B cell (primary cell): ENCODE results near the gene PKNOX2. TPM values are rescaled to one million over a fixed set of nuclear protein-coding genes. Genes with fewer than 3 reads are reported as not detected.

Experiments used
- ATAC-seq: fragments of 200-7000 bp; cut with Tn5 transposase; one replicate; pipeline ENCODE4 v1.10.0; 2021; ENCODE audit warnings: low read depth, mild to moderate bottlenecking, moderate number of reproducible peaks, moderate library complexity
- CTCF ChIA-PET: fragments of 350-600 bp; sonication (Branson Sonifier 250); formaldehyde crosslinking; loops from one replicate; lab custom pipeline; 2021; ENCODE audit warnings: antibody characterized with exemption, inconsistent platforms; lab: Charles Lee
- POLR2A ChIA-PET: fragments of 350-600 bp; sonication (Branson Sonifier 250); formaldehyde crosslinking; loops from one replicate; lab custom pipeline; 2021; ENCODE audit warnings: antibody characterized with exemption; lab: Charles Lee
- DNase-seq: peaks from one replicate; pipeline ENCODE4 v3.0.0; 2013
- H2AFZ ChIP-seq: 2 replicates; pipeline ENCODE4 v1.6.1; 2012; ENCODE audit warnings: mild to moderate bottlenecking, low read depth, low read length; ENCODE audit not compliant: insufficient read depth, poor library complexity, severe bottlenecking
- H3K27ac ChIP-seq, 2 donors: 1 replicate in 1 of 2; 2 replicates in 1 of 2; pipeline ENCODE4 v1.5.1; 2012 to 2013; ENCODE audit warnings: low read length in 2 of 2, mild to moderate bottlenecking in 2 of 2, moderate library complexity in 1 of 2
- H3K27me3 ChIP-seq, 4 experiments: fragments of 200-600 bp in 1 of 4; sonication (generic) in 1 of 4; replicated peaks in 1 of 4; 1 replicate in 2 of 4; 2 replicates in 2 of 4; pipeline versions ENCODE4 v1.6.1 to v1.7.0; 2013 to 2016; ENCODE audit warnings: low read length in 3 of 4, mild to moderate bottlenecking in 2 of 4, mixed read lengths in 1 of 4, moderate library complexity in 1 of 4; ENCODE audit not compliant: insufficient read depth in 4 of 4, control insufficient read depth in 3 of 4; ENCODE audit errors: control extremely low read depth in 1 of 4
- H3K36me3 ChIP-seq, 2 experiments: replicated peaks in 1 of 2; 1 replicate in 1 of 2; 2 replicates in 1 of 2; pipeline versions ENCODE4 v1.6.1 to v1.7.1; 2013; ENCODE audit warnings: low read length in 1 of 2; ENCODE audit not compliant: insufficient read depth in 2 of 2, control insufficient read depth in 1 of 2; ENCODE audit errors: control extremely low read depth in 1 of 2, extremely low read depth in 1 of 2
- H3K4me1 ChIP-seq, 2 donors: fragments of 200-600 bp in 1 of 2; sonication (generic) in 1 of 2; 1 replicate in 1 of 2; 2 replicates in 1 of 2; pipeline versions ENCODE4 v1.5.1 to v1.6.1; 2013 to 2017; ENCODE audit warnings: low read length in 2 of 2; ENCODE audit not compliant: control insufficient read depth in 2 of 2, insufficient read depth in 2 of 2
- H3K4me2 ChIP-seq: replicated peaks from 2 replicates; pipeline ENCODE3; 2012; ENCODE audit warnings: mild to moderate bottlenecking, low read depth, low read length; ENCODE audit not compliant: poor library complexity, severe bottlenecking
- H3K4me3 ChIP-seq, 5 experiments: fragments of 200-600 bp in 1 of 5; sonication (generic) in 1 of 5; 1 replicate in 3 of 5; 2 replicates in 2 of 5; pipeline versions ENCODE4 v1.5.1 to v1.7.0; 2011 to 2016; ENCODE audit warnings: low read length in 4 of 5, mild to moderate bottlenecking in 4 of 5, low read depth in 2 of 5, control low read depth in 1 of 5, moderate library complexity in 1 of 5; ENCODE audit not compliant: insufficient read depth in 1 of 5; ENCODE audit errors: control extremely low read depth in 1 of 5, extremely low read depth in 1 of 5
- H3K79me2 ChIP-seq: fragments of 200-600 bp; sonication (generic); one replicate; pipeline ENCODE4 v1.6.0; 2016; ENCODE audit warnings: low read length; ENCODE audit not compliant: control insufficient read depth, insufficient read depth
- H3K9ac ChIP-seq: fragments of 200-600 bp; sonication (generic); 2 replicates; pipeline ENCODE4 v1.6.1; 2017; ENCODE audit warnings: mild to moderate bottlenecking, low read length, moderate library complexity
- H3K9me3 ChIP-seq, 3 donors: one replicate each; pipeline versions ENCODE4 v1.6.1 to v1.7.1; 2013; ENCODE audit warnings: low read length in 2 of 3; ENCODE audit not compliant: control insufficient read depth in 2 of 3, insufficient read depth in 1 of 3; ENCODE audit errors: control extremely low read depth in 1 of 3
- H4K20me1 ChIP-seq: 2 replicates; pipeline ENCODE4 v1.6.0; 2012; ENCODE audit warnings: mild to moderate bottlenecking, low read length; ENCODE audit not compliant: insufficient read depth, control insufficient read depth, poor library complexity, severe bottlenecking
- H3K27ac Mint-ChIP-seq: one replicate; pipeline ENCODE4 v1.8.0; 2021; ENCODE audit warnings: mixed read lengths
- H3K27me3 Mint-ChIP-seq: one replicate; pipeline ENCODE4 v1.8.0; 2021; ENCODE audit warnings: mixed read lengths
- H3K4me1 Mint-ChIP-seq: one replicate; pipeline ENCODE4 v1.8.0; 2021; ENCODE audit warnings: mixed read lengths
- H3K4me3 Mint-ChIP-seq: one replicate; pipeline ENCODE4 v1.8.0; 2021; ENCODE audit warnings: mixed read lengths
- H3K9me3 Mint-ChIP-seq: one replicate; pipeline ENCODE4 v1.8.0; 2022; ENCODE audit warnings: mixed read lengths; ENCODE audit not compliant: insufficient read depth
- EZH2 ChIP-seq: IDR thresholded peaks from 2 replicates; pipeline ENCODE4 v1.6.1; 2012; ENCODE audit warnings: borderline replicate concordance, low read depth, mild to moderate bottlenecking, moderate library complexity, low read length; ENCODE audit not compliant: insufficient read depth, poor library complexity, severe bottlenecking
- WGBS: methylation state at CpG from one replicate; pipeline ENCODE4 v1.1.5; 2013; ENCODE audit warnings: missing lambda C conversion rate; ENCODE audit not compliant: insufficient coverage; 5-methylcytosine and 5-hydroxymethylcytosine counted together
- intact Hi-C: fragments of 100-400 bp; cut with micrococcal nuclease; formaldehyde crosslinking; loops from one replicate; pipeline ENCODE4 v1.10.0; 2022
- polyA plus RNA-seq: library from polyadenylated mRNA; depleted of rRNA; stranded (reverse); fragments of >200 nt; gene quantifications from 2 replicates; pipeline ENCODE4 v1.2.3, GENCODE V29; 2012
- total RNA-seq, 2 donors: library from RNA; stranded (reverse); fragments of 120-200 nt in 1 of 2; gene quantifications; 1 replicate in 1 of 2; 2 replicates in 1 of 2; pipeline versions ENCODE4 v1.2.3 to v1.2.4, GENCODE V29; 2013 to 2022
- TF ChIP-seq, protein P1 (sequence below): fragments of 200-600 bp; IDR thresholded peaks from one replicate; pipeline ENCODE4 v1.8.0; 2022; ENCODE audit warnings: antibody characterized with exemption, mild to moderate bottlenecking

PKNOX2 gene
- total and polyA plus RNA-seq, 2 donors (not counting 1 experiment from before 2014, with no cell fraction given) = not detected

DNA sequence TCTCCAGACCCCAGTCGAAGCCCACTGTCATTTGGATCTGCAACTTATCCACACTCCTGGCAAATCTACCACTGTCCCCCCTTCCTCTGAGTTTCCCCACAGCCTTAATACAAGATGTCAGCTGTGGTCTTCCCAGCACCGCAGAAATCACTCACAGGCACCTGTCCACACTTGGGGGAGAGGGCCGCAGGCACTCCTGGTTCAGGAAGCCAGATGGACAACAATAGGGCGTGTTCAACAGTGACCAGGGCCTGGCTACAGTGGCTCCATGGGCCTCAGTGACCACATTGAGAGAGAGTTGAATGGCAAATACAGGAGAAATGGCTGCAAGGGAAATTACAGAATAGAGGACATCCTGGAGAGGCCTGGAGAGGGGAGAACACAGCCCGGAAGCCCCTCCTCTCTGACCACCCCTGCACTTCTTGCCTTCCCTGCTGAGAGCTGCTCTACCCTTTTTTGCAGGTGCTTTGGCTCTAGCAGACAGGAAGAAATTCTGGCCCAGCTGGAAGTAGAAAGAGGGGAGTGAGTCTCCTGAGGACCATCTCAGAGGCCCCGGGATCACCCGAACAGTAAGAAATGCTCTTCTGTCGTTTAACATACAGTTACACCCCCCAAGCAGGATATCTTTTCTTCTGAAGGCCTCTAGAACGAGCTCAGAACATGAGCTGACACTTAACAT, 166.9 kb downstream of the PKNOX2 start:
- POLR2A ChIA-PET = no interaction called here
- Histone ChIP-seq H3K27ac (no peak overlapping the region), H3K9ac (no peak overlapping the region), H3K9me3 (no peaks in the 10 kb centered on the region), H3K27me3 (peaks cover 0 to 7% (median 0%) of the 10 kb centered on the region in 4 experiments), H3K4me2 (no peak overlapping the region), H3K79me2 (no peaks in the 10 kb centered on the region), H2AFZ (no peak overlapping the region), H3K4me1 (no peaks in the 10 kb centered on the region), H3K36me3 (no peaks in the 10 kb centered on the region), H3K4me3 (no peak overlapping the region), H4K20me1 (no peaks in the 10 kb centered on the region)
- CTCF ChIA-PET = interaction anchor here (0.9 kb wide), 1 partner anchor 16 kb away, joined by 3 read pairs; no protein-coding TSS in a partner anchor
- intact Hi-C loops = no loop called here
- Mint-ChIP-seq H3K4me1 (no peaks in the 10 kb centered on the region), H3K4me3 (no peak overlapping the region), H3K9me3 (no peaks in the 10 kb centered on the region), H3K27ac (no peak overlapping the region), H3K27me3 (peaks cover 18% of the 10 kb centered on the region)
- WGBS = 68% methylated on average over 6 of the region's 9 CpGs
- no peak for DNase-seq
- no peak for ATAC-seq
- TF ChIP-seq EZH2 = no peak
- TF ChIP-seq, protein P1, sequence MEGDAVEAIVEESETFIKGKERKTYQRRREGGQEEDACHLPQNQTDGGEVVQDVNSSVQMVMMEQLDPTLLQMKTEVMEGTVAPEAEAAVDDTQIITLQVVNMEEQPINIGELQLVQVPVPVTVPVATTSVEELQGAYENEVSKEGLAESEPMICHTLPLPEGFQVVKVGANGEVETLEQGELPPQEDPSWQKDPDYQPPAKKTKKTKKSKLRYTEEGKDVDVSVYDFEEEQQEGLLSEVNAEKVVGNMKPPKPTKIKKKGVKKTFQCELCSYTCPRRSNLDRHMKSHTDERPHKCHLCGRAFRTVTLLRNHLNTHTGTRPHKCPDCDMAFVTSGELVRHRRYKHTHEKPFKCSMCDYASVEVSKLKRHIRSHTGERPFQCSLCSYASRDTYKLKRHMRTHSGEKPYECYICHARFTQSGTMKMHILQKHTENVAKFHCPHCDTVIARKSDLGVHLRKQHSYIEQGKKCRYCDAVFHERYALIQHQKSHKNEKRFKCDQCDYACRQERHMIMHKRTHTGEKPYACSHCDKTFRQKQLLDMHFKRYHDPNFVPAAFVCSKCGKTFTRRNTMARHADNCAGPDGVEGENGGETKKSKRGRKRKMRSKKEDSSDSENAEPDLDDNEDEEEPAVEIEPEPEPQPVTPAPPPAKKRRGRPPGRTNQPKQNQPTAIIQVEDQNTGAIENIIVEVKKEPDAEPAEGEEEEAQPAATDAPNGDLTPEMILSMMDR = no peak

DNA sequence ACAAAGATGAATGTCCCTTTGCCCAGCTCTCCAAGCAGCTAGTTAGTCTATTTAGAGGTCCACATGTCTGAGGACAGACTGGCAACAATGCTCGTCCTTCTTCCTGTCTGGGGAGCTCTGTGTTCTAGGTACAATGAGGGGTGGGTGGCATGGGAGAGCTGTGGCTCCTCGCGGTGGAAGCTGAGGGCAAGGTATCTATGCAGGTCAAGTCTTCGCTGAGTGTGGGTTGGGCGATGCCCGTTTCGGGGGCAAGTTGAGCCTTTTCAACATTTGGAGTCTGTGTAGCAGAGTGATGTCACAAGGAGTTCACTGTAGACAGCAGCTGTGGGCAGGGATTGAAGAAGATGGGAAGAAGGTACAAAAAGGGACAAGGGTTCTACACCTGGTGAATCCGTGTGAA, 168.3 kb downstream of the PKNOX2 start:
- H3K4me1 Mint-ChIP-seq = no peaks in the 10 kb centered on the region

More for the DNA sequence above, 168.3 kb downstream of the PKNOX2 start:
- no peaks in the 10 kb centered on the region for H3K4me1 ChIP-seq
- peaks cover 17% of the 10 kb centered on the region for H3K27me3 Mint-ChIP-seq
- ChIA-PET POLR2A (no interaction called here), CTCF (interaction anchor here (1.6 kb wide), 1 partner anchor 13 kb away, joined by 5 read pairs; no protein-coding TSS in a partner anchor)
- no peak overlapping the region for H3K27ac Mint-ChIP-seq
- H3K79me2 ChIP-seq = no peaks in the 10 kb centered on the region
- H3K27me3 ChIP-seq = no peaks in the 10 kb centered on the region
- H3K4me3 ChIP-seq = no peak overlapping the region
- no peaks in the 10 kb centered on the region for H4K20me1 ChIP-seq
- 87% methylated on average over 8 of the region's 8 CpGs for WGBS
- no peak overlapping the region for H2AFZ ChIP-seq
- no peak overlapping the region for H3K27ac ChIP-seq
- H3K4me2 ChIP-seq = no peak overlapping the region
- H3K9me3 Mint-ChIP-seq = no peaks in the 10 kb centered on the region
- intact Hi-C loops = no loop called here
- no peak overlapping the region for H3K4me3 Mint-ChIP-seq
- no peaks in the 10 kb centered on the region for H3K9me3 ChIP-seq
- H3K36me3 ChIP-seq = no peaks in the 10 kb centered on the region
- H3K9ac ChIP-seq = no peak overlapping the region
- no peak for TF ChIP-seq EZH2
- TF ChIP-seq, protein P1 = no peak
- DNase-seq (no peak), ATAC-seq (no peak)
